ENCODE measurements around the gene IDH1.

- TF ChIP-seq, protein P1, sequence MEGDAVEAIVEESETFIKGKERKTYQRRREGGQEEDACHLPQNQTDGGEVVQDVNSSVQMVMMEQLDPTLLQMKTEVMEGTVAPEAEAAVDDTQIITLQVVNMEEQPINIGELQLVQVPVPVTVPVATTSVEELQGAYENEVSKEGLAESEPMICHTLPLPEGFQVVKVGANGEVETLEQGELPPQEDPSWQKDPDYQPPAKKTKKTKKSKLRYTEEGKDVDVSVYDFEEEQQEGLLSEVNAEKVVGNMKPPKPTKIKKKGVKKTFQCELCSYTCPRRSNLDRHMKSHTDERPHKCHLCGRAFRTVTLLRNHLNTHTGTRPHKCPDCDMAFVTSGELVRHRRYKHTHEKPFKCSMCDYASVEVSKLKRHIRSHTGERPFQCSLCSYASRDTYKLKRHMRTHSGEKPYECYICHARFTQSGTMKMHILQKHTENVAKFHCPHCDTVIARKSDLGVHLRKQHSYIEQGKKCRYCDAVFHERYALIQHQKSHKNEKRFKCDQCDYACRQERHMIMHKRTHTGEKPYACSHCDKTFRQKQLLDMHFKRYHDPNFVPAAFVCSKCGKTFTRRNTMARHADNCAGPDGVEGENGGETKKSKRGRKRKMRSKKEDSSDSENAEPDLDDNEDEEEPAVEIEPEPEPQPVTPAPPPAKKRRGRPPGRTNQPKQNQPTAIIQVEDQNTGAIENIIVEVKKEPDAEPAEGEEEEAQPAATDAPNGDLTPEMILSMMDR (IDR thresholded peaks at IDR 0.05): no peak
- no peak for TF ChIP-seq POLR2A (IDR thresholded peaks at IDR 0.05)
These were observed 68.4 kb downstream of the IDH1 start for GRCh38 chr2:208186465-208186864.

Measured in testis (tissue), 2 donors.